ENCODE results near the gene PRR22.
A peak's percentile ranks its signal among the peaks of the same experiment; 100 is the strongest.

Gene PRR22

GRCh38 chr19:5814852-5815246, 30.3 kb upstream of the PRR22 start:
- no peak for DNase-seq (ENCODE audit: extremely low spot score, insufficient read length, low read depth)
- no peak for FAIRE-seq

- DNase-seq (ENCODE audit: extremely low spot score, insufficient read length, low read depth) (no peak), FAIRE-seq (no peak)
Observed at GRCh38 chr19:5814123-5814851, 29.7 kb upstream of the PRR22 start.

- FAIRE-seq (no peak), DNase-seq (ENCODE audit: extremely low spot score, insufficient read length, low read depth) (no peak)
Observed at GRCh38 chr19:5811117-5811516, 26.6 kb upstream of the PRR22 start.

DNA sequence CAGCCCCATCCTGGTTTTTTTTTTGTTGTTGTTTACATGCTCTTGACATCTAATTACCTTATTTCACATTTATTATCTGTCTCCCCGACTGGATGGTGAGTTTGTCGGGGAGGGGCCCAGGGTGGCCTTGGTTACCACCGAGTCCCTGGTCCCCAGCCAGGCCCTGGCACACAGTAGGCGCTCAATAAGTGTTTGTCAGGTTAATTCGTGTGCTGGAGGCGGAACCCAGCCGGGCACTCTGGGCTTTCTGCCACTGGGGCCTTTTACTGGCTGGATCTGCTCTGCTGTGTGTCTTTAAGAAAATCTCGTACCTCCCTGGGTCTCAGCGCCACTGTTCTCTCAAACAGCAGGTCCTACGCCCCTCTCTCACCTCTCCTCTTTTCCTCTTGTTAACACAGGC, 24.9 kb upstream of the PRR22 start:
- FAIRE-seq (no peak), DNase-seq (ENCODE audit: extremely low spot score, insufficient read length, low read depth) (no peak)

DNA sequence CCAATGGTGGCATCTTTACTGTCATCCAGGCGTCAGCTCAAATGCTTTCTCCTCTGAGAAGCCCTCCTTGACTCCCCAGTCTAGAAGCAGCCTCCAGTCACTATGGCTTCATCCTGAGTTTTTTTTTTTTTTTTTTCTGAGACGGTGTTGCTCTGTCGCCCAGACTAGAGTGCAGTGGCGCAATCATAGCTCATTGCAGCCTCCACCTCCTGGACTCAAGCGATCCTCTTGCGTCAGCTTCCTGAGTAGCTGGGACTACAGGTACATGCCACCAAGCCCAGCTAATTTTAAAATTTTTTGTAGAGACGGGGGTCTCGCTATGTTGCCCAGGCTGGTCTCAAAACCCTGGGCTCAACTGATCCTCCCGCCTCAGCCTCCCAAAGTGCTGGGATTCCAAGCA, 24.5 kb upstream of the PRR22 start:
- DNase-seq (ENCODE audit: extremely low spot score, insufficient read length, low read depth) (no peak), FAIRE-seq (no peak)

DNA sequence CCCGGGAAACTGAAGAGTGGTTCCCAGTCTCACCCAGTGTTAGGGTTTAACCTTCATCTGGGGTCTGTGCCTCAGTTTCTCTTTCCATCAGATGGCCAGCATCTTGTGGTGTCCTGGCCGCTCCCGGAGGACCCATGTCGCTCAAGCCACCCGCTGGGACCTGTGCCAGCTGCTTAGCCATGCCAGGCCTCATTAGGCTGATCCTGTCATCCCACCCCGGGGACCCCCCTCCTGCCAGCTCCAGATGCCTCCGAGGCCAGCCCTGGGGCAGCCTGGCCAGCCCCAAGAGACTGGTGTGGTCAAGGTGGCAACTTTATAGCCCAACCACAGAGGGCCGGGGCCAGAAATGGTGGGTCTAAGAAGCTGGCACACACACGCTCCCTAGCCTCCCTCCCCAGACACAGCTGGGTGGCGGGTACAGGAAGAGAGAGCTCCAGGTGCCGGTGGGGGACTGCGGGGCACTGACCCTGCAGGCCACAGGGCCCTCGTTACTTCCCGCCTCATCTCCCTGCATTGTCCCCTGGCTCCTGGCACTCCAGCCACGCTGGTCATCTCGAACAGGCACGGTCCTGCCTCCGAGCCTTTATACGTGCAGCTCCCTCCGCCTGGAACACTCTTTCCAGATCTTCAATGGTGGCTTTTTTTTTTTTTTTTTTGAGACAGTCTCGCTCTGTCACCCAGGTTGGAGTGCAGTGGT, 23.7 kb upstream of the PRR22 start:
- FAIRE-seq (no peak), DNase-seq (ENCODE audit: extremely low spot score, insufficient read length, low read depth) (no peak)

- FAIRE-seq (no peak), DNase-seq (ENCODE audit: extremely low spot score, insufficient read length, low read depth) (no peak)
Observed at GRCh38 chr19:5806905-5807304, 22.4 kb upstream of the PRR22 start.

DNA sequence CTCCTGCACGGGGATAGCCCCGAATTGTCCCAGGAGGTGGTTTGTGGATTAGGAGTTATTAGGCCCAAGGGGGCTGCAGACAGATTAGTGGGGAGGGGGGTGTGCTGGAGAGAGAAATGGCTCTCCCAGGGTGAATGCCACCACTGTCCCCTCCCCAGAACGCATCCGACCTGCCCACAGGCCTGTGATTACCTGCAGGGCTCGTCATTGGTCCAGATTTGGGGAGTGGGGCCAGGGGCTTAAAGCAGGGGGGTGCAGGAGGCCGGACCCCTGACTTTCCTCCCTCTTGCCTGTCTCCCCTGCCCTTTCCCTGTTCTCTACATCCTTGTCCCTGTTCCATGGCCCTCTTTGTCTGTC, 21.6 kb upstream of the PRR22 start:
- no peak for FAIRE-seq
- no peak for DNase-seq (ENCODE audit: extremely low spot score, insufficient read length, low read depth)

DNA sequence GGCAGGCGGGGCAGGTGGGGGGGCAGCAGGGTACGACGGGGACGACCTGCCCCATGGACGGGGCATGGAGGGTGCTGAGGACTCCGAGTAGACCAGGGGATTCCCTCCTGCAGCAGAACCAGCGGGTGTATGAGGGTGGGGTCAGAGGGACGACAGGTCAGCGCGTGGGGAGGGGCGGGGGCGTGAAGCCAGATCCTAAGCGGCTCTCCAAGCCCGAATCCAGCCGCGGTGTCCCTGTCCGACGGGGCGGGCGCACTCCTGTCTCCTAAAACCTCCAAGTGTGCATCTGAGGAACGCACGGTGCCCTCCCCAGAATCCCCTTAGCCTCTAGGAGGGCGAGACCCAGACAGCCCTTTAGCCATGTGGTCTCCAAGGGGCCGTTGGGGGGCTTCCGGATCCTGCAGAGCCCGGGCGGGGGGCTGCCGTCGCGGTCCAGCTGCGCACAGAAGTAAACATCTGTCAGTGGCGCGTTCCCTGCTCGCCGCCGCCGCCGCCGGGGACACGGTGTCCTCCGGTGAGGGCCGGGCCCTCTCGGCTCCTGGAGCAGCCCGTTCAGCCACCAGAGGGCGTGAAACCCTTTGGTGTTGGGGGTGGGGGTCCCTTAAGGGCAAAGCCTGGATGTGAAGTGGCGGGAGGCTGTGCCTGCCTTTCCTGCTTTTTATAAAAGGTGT, 21.1 kb upstream of the PRR22 start:
- FAIRE-seq (no peak), DNase-seq (ENCODE audit: extremely low spot score, insufficient read length, low read depth) (no peak)

GRCh38 chr19:5804516-5805461, 20.2 kb upstream of the PRR22 start, which contains the start of gene NRTN:
TSS of gene NRTN (plus strand) at chr19:5805067. CDS start at chr19:5824166, 19,099 bp downstream.
- FAIRE-seq (no peak), DNase-seq (ENCODE audit: extremely low spot score, insufficient read length, low read depth) (no peak)

DNA sequence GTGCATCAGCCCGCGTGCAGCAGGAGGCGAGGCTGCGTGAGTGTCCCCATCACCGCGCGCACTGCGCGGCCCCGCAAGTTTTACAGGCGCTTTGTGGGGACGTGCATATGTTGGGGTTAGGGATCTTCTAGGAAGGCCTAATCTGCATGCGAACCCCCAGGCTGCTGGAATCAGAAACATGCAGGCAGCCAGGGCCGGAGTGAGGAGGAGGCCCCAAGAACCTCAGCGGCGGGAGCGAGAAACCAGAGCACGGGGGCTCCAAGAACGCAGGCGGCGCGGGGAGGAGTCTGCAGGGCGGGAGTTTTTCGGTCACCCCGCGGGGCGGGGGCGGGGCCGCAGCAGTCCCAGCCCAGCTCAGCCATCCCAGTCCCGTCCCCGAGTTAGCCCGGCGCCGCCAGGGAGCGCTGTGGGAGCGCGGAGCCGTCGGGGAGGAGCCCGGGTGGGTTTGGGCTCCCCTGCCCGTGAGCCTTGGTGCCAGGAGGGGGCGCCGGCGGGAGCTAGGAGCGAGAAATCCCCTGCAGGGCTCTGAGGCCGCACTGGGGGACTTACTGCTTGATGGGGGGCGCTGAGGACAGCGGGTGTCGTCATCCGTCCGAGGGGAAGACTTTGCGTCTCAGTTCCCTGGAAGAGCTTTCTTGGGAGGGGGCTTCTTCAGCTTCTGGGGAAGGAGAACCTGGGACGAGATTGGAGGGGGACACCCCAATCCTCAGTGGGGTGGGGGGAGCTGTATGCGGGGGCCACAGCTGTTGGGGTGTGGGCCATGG, 19.4 kb upstream of the PRR22 start:
- DNase-seq (ENCODE audit: extremely low spot score, insufficient read length, low read depth) (peak; percentile 90), FAIRE-seq (peak; percentile 86)

DNA sequence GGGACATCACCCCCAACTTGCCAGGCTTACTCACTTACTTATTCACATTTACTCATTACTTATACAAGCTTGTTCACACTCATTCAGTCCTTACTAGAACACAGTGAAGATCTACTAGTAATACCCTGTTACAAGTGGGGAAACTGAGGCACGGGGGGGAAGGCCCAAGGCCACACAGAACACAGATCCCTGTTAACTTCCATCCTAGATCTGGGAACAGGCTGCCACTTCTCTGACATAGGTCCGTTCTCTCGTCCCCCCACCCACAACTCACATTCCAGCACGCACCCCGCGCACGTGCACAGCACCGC, 18.9 kb upstream of the PRR22 start:
- DNase-seq (ENCODE audit: extremely low spot score, insufficient read length, low read depth) (no peak), FAIRE-seq (no peak)

GRCh38 chr19:5801796-5802619, 17.5 kb upstream of the PRR22 start:
- FAIRE-seq (no peak), DNase-seq (ENCODE audit: extremely low spot score, insufficient read length, low read depth) (no peak)

DNA sequence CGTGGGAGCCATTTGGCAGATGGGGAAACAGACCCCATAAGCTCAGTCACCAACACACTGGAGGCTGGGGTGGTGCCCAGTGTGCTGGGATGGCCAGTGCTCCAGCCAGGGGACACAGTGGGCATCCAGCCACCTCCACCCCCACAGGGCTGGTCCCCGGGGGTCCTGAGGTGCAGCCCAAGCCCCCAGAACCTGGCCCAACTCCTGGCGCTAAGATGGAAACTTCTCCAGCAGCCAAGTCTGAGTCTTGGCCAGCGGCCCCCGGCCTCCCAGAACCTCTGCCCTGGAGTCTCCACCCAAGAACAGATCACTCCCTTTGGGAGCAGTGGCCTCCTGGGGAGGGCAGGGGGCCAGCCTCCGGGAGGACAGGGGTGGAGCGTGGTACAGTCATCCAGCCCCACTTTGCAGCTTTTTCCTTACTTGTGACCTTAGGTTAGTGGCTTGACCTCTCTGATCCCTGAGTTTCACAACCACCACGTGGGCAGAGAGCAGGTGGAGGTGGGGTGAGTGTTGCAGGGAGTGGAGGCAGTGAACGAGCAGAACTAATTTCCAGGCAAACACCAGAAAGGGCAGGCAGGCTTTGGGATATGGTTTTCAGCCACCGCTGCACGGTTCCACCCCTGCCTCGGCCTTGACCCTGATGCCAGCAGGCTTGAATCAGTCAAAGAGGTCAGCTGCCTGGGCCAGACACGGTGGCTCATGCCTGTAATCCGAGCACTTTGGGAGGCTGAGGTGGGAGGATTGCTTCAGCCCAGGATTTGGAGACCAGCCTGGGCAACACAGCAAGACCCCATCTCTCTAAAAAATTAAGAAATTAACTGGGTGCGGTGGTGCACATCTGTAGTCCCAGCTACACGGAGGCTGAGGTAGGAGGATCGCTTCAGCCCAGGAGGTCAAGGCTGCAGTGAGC, 16.1 kb upstream of the PRR22 start:
- no peak for FAIRE-seq
- DNase-seq (ENCODE audit: extremely low spot score, insufficient read length, low read depth), result no peak

DNA sequence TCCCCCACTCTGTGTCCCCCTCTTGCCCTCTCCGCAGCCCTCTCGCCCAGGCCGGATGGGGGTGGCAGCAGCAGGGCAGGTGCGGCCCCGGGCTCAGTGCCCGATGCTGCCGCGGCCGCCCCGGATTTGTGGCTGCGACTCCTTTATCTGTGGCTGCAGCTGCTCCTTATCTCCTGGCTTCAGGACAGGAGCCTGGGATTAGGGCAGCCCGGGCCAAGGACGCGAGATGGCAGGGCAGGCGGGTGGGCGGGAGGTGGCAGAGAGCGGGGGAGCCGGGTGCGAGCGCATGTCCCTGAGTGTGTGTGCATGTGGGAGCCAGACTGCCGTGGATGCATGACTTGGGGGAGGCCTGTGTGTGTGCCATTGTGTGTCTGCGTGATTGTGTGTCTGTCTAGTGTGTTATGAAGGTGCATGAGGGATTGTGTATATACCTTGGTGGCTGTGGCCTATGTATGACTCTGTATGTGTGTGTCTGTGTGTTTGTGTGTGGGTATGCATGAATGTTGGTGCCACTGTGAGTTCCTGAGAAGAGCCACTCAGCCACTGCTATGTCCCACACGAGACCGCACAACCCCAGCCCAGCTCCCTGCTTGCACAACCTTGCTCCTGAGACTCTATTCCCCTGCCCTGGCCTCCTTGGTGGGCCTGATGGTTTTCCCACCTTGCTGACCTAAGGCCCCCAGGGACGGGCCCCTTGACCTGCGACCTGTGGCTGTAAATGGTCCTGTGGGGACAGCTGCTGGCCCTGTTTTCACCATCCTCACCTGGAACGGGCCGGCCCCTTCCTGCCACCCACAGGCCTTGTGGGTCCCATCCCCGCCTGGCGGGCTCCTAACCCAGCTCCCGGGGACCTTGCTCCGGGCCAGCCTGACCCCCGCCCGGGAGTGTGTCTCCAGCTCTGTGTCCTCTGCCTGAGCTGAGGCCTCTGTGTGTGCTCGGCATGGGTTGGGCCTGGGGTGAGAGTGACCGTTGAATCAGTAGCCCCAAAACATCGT, 15.0 kb upstream of the PRR22 start:
- DNase-seq (ENCODE audit: extremely low spot score, insufficient read length, low read depth), result no peak
- FAIRE-seq, result no peak

GRCh38 chr19:5798244-5798643, 13.7 kb upstream of the PRR22 start:
- FAIRE-seq (no peak), DNase-seq (ENCODE audit: extremely low spot score, insufficient read length, low read depth) (no peak)
